HG03460 (cell line): ENCODE data around the gene FBLN2.
A peak's percentile ranks its signal among the peaks of the same experiment; 100 is the strongest.

Source experiments
- ATAC-seq: cut with Tn5 transposase; IDR thresholded peaks from one replicate; pipeline ENCODE4 v1.9.1; 2021; ENCODE audit not compliant: unreplicated experiment

FBLN2 gene

DNA sequence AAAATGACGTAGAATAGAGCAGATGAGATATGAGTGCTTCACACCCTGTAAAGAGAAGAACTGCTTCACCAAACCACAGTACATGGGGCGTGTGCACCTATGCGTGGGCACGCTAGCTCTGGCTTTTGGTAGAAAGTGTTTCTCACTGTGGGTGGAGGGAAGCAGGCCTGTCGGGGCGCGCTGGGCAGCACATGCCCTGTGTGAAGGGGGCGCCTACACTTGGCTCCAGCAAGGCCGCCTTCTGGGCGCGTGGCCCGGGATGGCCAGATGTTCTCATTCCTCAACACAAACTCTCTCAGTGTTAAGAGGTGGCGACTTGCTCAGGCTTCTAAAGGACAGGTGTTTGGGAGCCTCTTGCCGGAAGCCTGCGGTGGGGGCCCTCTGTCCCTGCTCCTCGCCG, 90.0 kb downstream of the FBLN2 start:
- no peak for ATAC-seq

GRCh38 chr3:13642597-13642996, 93.7 kb downstream of the FBLN2 start:
- no peak for ATAC-seq

- no peak for ATAC-seq
These were observed 95.6 kb downstream of the FBLN2 start for GRCh38 chr3:13644341-13645117.

GRCh38 chr3:13645801-13646637, 97.1 kb downstream of the FBLN2 start:
- ATAC-seq: no peak

- ATAC-seq: no peak
These were observed 98.6 kb downstream of the FBLN2 start for GRCh38 chr3:13647298-13648059.

GRCh38 chr3:13648060-13649001, 99.4 kb downstream of the FBLN2 start:
- ATAC-seq: peak; percentile 58

DNA sequence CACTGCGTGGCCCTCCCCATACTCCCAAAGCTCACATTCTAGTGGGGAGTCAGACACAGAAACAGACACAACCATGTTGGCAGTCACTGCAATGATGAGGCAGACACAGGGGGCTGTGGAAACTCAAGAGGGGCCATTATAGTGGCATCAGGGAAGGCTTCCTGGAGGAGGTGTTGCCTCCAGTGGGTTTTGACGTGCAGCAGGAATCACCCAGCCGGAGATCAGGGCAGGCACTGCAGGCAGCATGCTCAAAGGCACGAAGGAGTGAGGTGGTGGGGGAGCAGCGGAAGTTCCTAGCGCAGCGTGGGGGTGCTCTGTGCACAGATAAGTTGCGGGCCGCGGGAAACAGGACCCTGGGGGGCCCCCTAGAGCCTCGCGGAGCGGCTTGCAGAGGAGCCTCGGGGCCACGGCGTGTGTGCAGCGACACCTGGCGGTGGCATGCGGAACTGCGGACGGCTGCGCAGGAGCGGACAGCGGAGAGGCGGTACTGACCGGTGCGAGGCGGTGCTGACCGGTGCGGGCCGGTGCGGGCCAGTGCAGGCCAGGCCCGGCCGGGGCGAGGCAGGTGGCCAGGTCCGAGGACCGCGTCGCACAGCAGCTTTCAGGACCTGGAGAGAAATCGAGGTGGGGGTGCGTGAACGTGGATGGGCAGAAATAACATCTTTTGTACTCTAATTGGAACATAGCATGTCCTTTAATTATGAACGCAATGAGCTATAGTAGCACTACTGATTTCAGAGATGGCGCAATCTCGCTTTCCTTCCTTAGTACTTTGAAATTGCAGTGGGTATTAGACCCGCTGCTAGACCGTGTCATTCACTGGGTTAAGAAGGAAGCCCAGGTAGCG, 101.5 kb downstream of the FBLN2 start:
- ATAC-seq: peak; percentile 72

DNA sequence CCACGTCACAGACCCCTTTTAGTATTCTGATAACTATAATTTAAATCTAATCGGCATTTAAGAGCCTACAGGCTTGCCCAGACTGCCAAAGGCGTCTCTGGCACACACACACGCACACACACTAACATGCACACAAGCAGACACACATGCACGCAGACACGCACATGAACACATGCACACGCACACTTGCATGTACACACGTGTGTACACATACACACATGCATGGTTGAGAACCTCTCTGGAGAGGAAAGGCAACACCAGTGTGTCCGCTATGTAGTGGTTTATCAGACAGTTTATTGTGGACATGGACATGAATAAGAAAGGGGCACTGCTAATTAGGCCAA, 102.1 kb downstream of the FBLN2 start:
- ATAC-seq: no peak

GRCh38 chr3:13651775-13652428, 103.0 kb downstream of the FBLN2 start:
- no peak for ATAC-seq

- ATAC-seq: no peak
These were observed 103.8 kb downstream of the FBLN2 start for GRCh38 chr3:13652728-13653127.

GRCh38 chr3:13653631-13654279, 104.8 kb downstream of the FBLN2 start:
- no peak for ATAC-seq

GRCh38 chr3:13654330-13655060, 105.6 kb downstream of the FBLN2 start:
- no peak for ATAC-seq

DNA sequence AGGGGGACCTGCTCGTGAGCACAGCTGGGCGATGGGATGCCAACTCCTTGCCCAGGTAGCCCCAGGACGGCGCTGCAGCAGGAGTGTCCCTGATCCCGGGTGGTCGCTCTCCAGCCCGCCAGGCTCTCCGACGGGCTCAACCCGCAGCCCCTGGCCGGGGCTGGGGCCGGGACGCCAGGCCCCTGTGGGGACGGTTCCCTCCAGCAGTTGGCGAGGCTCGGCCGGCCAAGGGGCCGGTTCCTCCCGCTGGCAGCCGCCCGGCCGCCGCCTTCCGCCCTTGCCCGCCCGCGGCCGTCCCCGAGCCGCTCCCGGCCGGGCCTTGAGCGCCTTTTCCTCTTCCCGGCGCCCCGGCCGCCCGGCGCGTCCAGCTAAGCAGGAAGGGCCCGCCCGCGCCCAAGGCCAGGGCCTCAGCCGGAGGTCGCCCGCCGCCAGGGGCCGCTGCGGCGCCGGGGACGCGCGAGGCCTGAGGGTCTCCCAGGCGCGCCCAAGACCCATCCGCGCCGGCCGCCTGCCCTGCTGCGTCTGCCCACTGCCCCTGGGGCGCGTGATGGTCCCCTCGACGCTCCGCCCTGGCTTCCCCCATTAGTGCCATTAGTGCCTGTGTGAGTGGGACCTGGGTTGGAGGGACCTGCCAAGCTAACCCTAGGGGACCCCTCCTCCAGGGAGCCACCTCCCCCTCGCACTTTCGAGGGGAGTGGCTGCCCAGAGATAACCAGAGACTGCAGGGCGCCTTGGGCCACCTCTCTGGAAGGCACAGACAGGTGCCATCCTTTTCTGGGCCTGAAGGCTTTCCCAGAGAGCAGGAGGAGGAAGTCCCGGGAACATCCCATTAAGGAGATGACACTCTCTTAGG, 106.4 kb downstream of the FBLN2 start:
- ATAC-seq: no peak

DNA sequence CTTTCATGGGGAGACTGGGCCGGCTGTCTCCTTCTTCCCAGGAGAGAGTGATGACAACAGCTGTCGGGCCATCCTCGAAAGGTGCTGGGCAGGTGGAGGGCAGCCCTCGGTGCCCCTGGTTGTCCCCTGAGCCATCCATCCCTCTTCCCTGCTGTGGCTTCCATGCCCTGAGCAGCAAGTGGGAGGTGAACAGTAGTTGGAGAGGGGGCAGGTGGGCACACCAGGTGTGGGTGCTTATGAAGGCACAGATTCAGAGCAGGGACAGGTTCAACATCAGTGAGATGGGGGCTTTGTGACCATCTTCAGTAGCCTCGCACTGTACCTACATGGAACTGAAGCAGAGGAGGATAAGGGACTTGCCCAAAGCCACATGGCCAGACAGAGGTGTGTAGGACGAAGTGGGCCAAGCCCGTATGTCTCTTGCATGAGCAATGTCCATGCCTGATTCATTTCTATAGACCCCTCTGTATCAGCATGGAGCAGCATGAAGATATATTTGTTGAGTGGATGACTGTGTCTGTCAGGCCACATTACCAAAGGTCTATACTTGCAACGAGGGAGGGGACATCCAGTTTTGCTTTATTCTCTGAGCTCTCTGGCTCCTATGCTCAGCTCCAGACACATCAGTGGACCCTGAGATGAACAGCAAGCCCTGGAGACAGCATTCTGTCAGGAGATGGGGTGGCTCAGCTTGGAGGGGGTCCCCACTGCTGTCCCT, 107.8 kb downstream of the FBLN2 start:
- ATAC-seq: no peak

DNA sequence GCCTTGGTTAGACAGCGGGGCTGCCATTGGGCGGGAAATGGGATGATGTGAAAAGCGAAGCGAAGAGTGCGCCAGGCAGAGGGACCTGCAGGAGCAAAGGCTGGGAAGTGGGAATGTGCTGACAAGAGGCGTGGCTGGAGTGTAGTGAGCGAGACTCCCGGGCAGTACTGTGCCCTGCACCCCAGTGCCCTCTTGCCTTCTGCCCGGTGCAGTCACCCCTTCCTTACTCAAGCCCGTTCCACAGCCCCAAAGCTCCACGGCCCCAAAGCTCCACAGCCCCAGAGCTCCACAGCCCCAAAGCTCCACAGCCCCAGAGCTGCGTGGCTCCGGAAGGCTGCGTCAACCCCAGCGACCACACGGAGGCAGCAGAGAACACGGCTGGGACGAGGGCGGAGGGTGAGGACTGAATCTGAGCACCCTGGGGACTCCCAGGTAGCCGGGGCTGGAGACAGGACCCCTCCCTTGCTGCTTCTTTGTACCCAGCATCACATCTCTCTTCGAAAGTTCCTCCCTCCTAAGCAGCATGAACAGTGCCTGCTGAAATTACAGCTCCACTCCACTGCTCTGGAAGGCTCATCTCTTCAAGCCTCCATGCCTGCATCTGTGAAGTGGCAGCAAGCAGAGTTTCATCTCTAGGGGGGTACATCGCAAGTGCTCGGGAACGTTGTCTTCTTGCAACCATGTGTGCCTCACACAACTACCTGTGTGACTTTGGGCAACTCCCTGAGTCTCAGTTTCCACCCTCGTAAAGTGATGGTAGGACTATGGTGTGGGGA, 108.9 kb downstream of the FBLN2 start:
- ATAC-seq: peak; percentile 75

DNA sequence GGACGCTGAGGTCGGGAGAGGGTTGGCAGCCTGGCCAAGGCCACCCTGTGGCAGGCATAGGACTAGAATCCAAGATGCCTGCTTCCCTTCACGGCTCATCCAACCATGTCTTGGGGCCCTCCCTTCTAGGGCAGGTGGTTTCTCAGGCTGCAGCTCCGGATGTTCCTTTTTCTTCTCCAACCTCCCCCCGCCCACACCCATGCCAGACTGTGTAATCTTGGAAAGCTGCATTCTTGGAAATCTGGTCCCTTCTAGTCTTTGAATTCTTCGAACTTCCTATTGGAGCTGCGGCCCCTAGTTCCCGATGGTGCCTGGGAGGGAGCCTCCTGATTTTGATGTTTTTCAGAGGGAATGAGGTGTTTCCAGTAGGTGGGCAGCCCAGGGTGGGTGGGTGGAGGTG, 109.8 kb downstream of the FBLN2 start:
- ATAC-seq: no peak
